Measurements from ENCODE around the gene LY6G6F. TPM values are rescaled to one million over a fixed set of nuclear protein-coding genes. Genes with fewer than 3 reads are reported as not detected.
A peak's percentile ranks its signal among the peaks of the same experiment; 100 is the strongest.

The LY6G6F gene
- total and polyA plus RNA-seq, 10 of the 15 experiments (the other 5 are each of a cell fraction or from before 2014, with no cell fraction given) = not detected

DNA sequence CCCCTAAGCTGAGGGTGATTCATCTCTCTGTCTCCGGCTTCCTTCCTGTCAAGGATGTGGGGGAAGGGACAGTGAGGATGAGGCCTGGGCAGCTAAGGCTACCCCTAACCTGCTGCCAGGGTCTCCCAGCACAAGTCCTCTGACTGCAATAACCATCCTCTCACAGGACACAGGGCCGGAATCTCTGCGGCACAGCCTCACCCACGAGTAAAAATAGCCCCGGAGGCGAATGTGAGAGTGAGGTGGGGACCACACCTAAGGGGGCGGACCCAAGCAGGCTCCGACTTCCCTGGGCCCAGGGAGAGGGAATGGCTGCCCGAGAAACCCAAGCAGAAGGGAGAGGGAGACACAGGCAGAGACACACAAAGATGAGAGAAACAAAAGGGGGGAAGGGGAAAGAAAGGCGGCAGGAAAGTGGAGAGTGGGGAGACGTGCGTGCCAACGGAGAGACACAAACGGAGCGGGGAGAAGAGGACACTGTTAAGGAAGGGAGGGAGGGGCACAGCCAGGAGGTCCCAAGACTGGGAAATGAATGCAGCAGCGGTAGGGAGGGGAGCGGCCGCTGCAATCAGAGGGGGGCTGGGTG, 28.2 kb downstream of the LY6G6F start (continued):
- TF ChIP-seq SREBF2 (IDR thresholded peaks at IDR 0.05; ENCODE audit: low read length) (no peak), NFYA (IDR thresholded peaks at IDR 0.05; ENCODE audit: borderline replicate concordance, low read depth, low read length) (no peak), RFX5 (IDR thresholded peaks at IDR 0.05; ENCODE audit: low read depth, low read length) (no peak), NFXL1 (IDR thresholded peaks at IDR 0.05; ENCODE audit: borderline replicate concordance) (no peak), CUX1 (IDR thresholded peaks at IDR 0.05; ENCODE audit: insufficient replicate concordance, low read depth, low read length) (no peak), SP1 (IDR thresholded peaks at IDR 0.05; ENCODE audit: low read depth, low read length) (peak; percentile 33), TBL1XR1 (IDR thresholded peaks at IDR 0.05; ENCODE audit: low read depth, low read length) (peak; percentile 81), RB1 (IDR thresholded peaks at IDR 0.05; ENCODE audit: borderline replicate concordance) (0 out of 2 replicates have a peak, but pooled peaks have one; percentile 11), JUNB (IDR thresholded peaks at IDR 0.05) (no peak; the same call in none of the 2 replicates), PAX8 (IDR thresholded peaks at IDR 0.05) (no peak), SMC3 (IDR thresholded peaks at IDR 0.05; ENCODE audit: borderline replicate concordance, low read length) (0 out of 2 replicates have a peak, but pooled peaks have one; percentile 1), YBX1 (IDR thresholded peaks at IDR 0.05) (no peak), WRNIP1 (IDR thresholded peaks at IDR 0.05; ENCODE audit: borderline replicate concordance, low read depth, low read length) (no peak), BHLHE40 (IDR thresholded peaks at IDR 0.05; ENCODE audit: borderline replicate concordance in 1 of 2, low read depth in 2 of 2, low read length in 1 of 2) (peak; percentile 22 to 49; a peak in 1 of 4 replicates), POLR2AphosphoS5 (IDR thresholded peaks at IDR 0.05; ENCODE audit: low read length) (no peak; the same call in none of the 2 replicates), KAT2A (conservative IDR thresholded peaks at IDR 0.05; ENCODE audit: control insufficient read depth, low read depth, low read length) (no peak), MYC (IDR thresholded peaks at IDR 0.05; ENCODE audit: insufficient read depth, insufficient read length, insufficient replicate concordance, low read length, severe bottlenecking) (no peak), ZNF217 (IDR thresholded peaks at IDR 0.05) (peak; percentile 49; the same call in 1 of the 2 replicates), POLR2AphosphoS2 (IDR thresholded peaks at IDR 0.05; ENCODE audit: low read depth, low read length) (no peak)
- TF ChIP-seq, protein P1, sequence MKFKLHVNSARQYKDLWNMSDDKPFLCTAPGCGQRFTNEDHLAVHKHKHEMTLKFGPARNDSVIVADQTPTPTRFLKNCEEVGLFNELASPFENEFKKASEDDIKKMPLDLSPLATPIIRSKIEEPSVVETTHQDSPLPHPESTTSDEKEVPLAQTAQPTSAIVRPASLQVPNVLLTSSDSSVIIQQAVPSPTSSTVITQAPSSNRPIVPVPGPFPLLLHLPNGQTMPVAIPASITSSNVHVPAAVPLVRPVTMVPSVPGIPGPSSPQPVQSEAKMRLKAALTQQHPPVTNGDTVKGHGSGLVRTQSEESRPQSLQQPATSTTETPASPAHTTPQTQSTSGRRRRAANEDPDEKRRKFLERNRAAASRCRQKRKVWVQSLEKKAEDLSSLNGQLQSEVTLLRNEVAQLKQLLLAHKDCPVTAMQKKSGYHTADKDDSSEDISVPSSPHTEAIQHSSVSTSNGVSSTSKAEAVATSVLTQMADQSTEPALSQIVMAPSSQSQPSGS (IDR thresholded peaks at IDR 0.05; ENCODE audit: low read length) = no peak
- TF ChIP-seq, protein P2, sequence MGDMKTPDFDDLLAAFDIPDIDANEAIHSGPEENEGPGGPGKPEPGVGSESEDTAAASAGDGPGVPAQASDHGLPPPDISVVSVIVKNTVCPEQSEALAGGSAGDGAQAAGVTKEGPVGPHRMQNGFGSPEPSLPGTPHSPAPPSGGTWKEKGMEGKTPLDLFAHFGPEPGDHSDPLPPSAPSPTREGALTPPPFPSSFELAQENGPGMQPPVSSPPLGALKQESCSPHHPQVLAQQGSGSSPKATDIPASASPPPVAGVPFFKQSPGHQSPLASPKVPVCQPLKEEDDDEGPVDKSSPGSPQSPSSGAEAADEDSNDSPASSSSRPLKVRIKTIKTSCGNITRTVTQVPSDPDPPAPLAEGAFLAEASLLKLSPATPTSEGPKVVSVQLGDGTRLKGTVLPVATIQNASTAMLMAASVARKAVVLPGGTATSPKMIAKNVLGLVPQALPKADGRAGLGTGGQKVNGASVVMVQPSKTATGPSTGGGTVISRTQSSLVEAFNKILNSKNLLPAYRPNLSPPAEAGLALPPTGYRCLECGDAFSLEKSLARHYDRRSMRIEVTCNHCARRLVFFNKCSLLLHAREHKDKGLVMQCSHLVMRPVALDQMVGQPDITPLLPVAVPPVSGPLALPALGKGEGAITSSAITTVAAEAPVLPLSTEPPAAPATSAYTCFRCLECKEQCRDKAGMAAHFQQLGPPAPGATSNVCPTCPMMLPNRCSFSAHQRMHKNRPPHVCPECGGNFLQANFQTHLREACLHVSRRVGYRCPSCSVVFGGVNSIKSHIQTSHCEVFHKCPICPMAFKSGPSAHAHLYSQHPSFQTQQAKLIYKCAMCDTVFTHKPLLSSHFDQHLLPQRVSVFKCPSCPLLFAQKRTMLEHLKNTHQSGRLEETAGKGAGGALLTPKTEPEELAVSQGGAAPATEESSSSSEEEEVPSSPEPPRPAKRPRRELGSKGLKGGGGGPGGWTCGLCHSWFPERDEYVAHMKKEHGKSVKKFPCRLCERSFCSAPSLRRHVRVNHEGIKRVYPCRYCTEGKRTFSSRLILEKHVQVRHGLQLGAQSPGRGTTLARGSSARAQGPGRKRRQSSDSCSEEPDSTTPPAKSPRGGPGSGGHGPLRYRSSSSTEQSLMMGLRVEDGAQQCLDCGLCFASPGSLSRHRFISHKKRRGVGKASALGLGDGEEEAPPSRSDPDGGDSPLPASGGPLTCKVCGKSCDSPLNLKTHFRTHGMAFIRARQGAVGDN (IDR thresholded peaks at IDR 0.05) = no peak

Data from GM12878 (cell line).